ENCODE data around the gene MLLT3.

MLLT3 gene

GRCh38 chr9:20394969-20395368, 227.3 kb downstream of the MLLT3 start:
- no peak for DNase-seq (ENCODE audit: low read depth, low spot score)
- no peak for TF ChIP-seq CTCF (IDR thresholded peaks at IDR 0.05; ENCODE audit: low read depth, low read length)
- no peak overlapping the region for H3K4me3 ChIP-seq (ENCODE audit: low read depth, low read length)
- in situ Hi-C loops (cut with HindIII; ENCODE audit: low sequenced_read_pairs), result no loop called here

- TF ChIP-seq CTCF (IDR thresholded peaks at IDR 0.05; ENCODE audit: low read depth, low read length), result no peak
- no peak overlapping the region for H3K4me3 ChIP-seq (ENCODE audit: low read depth, low read length)
- in situ Hi-C loops (cut with HindIII; ENCODE audit: low sequenced_read_pairs), result no loop called here
- no peak for DNase-seq (ENCODE audit: low read depth, low spot score)
These were observed 231.1 kb downstream of the MLLT3 start for GRCh38 chr9:20391208-20391607.

GRCh38 chr9:20390400-20390799, 231.9 kb downstream of the MLLT3 start:
- TF ChIP-seq CTCF (IDR thresholded peaks at IDR 0.05; ENCODE audit: low read depth, low read length), result no peak
- no peak for DNase-seq (ENCODE audit: low read depth, low spot score)
- in situ Hi-C loops (cut with HindIII; ENCODE audit: low sequenced_read_pairs), result no loop called here
- no peak overlapping the region for H3K4me3 ChIP-seq (ENCODE audit: low read depth, low read length)

- H3K4me3 ChIP-seq (ENCODE audit: low read depth, low read length), result no peak overlapping the region
- no peak for TF ChIP-seq CTCF (IDR thresholded peaks at IDR 0.05; ENCODE audit: low read depth, low read length)
- no peak for DNase-seq (ENCODE audit: low read depth, low spot score)
- in situ Hi-C loops (cut with HindIII; ENCODE audit: low sequenced_read_pairs), result no loop called here
These were observed 235.2 kb downstream of the MLLT3 start for GRCh38 chr9:20387062-20387461.

GRCh38 chr9:20384642-20385041, 237.7 kb downstream of the MLLT3 start:
- no peak overlapping the region for H3K4me3 ChIP-seq (ENCODE audit: low read depth, low read length)
- TF ChIP-seq CTCF (IDR thresholded peaks at IDR 0.05; ENCODE audit: low read depth, low read length), result no peak
- in situ Hi-C loops (cut with HindIII; ENCODE audit: low sequenced_read_pairs), result no loop called here
- peak; percentile 13 for DNase-seq (ENCODE audit: low read depth, low spot score)

- no peak overlapping the region for H3K4me3 ChIP-seq (ENCODE audit: low read depth, low read length)
- DNase-seq (ENCODE audit: low read depth, low spot score), result peak; percentile 54
- in situ Hi-C loops (cut with HindIII; ENCODE audit: low sequenced_read_pairs), result no loop called here
- no peak for TF ChIP-seq CTCF (IDR thresholded peaks at IDR 0.05; ENCODE audit: low read depth, low read length)
These were observed 239.7 kb downstream of the MLLT3 start for GRCh38 chr9:20382460-20383071.

GRCh38 chr9:20380546-20380945, 241.8 kb downstream of the MLLT3 start:
- in situ Hi-C loops (cut with HindIII; ENCODE audit: low sequenced_read_pairs), result no loop called here
- no peak for TF ChIP-seq CTCF (IDR thresholded peaks at IDR 0.05; ENCODE audit: low read depth, low read length)
- no peak for DNase-seq (ENCODE audit: low read depth, low spot score)
- no peak overlapping the region for H3K4me3 ChIP-seq (ENCODE audit: low read depth, low read length)
